DOHH2 (cell line): ENCODE measurements around the gene C22orf15.

Experiments used
- CTCF ChIP-seq: fragments of 200-600 bp; sonication (generic); IDR thresholded peaks from one replicate; pipeline ENCODE4 v1.5.1; 2014; ENCODE audit warnings: antibody characterized with exemption, mild to moderate bottlenecking, low read depth, low read length; ENCODE audit not compliant: poor library complexity, severe bottlenecking
- EZH2phosphoT487 ChIP-seq: fragments of 200-600 bp; sonication (generic); IDR thresholded peaks from 2 replicates; pipeline ENCODE4 v1.6.1; 2017; ENCODE audit warnings: borderline replicate concordance, mild to moderate bottlenecking, antibody characterized with exemption, low read length, moderate library complexity, mixed read lengths

- TF ChIP-seq CTCF, result peak; percentile 48
- TF ChIP-seq EZH2phosphoT487, result no peak
Observed at GRCh38 chr22:23772649-23773473, 10.1 kb downstream of the C22orf15 start, which contains the start of gene MMP11.
